ENCODE results near the gene MCRIP1.

DNA sequence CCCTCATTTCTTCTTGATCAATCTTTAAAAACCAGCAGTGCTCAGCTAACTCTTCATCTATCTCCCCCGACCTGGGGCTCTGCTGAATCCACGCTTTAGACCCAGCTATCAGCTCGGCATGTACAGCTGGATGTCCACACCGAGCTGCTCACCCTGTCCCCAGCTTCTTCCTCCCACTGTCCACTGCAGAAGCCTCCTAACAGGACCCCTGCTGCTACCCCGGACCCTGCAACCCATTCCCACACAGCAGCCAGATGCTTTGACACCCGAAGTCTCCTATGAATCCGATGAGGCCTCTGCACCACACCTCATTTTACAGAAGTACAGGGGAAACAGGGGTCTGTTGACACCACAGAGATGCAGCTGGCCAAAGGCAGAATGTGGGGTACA lies 15.3 kb downstream of the MCRIP1 start:
- TF ChIP-seq POLR2A (IDR thresholded peaks at IDR 0.05) (no peak), POLR2AphosphoS5 (IDR thresholded peaks at IDR 0.05) (no peak), EP300 (IDR thresholded peaks at IDR 0.05; ENCODE audit: low read depth) (no peak)
- TF ChIP-seq, protein P1, sequence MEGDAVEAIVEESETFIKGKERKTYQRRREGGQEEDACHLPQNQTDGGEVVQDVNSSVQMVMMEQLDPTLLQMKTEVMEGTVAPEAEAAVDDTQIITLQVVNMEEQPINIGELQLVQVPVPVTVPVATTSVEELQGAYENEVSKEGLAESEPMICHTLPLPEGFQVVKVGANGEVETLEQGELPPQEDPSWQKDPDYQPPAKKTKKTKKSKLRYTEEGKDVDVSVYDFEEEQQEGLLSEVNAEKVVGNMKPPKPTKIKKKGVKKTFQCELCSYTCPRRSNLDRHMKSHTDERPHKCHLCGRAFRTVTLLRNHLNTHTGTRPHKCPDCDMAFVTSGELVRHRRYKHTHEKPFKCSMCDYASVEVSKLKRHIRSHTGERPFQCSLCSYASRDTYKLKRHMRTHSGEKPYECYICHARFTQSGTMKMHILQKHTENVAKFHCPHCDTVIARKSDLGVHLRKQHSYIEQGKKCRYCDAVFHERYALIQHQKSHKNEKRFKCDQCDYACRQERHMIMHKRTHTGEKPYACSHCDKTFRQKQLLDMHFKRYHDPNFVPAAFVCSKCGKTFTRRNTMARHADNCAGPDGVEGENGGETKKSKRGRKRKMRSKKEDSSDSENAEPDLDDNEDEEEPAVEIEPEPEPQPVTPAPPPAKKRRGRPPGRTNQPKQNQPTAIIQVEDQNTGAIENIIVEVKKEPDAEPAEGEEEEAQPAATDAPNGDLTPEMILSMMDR (IDR thresholded peaks at IDR 0.05) = no peak
